SK-N-SH (cell line): ENCODE data around the gene TIGD2.

ENCODE experiments used
- EP300 ChIP-seq, 2 experiments: IDR thresholded peaks; 2 replicates each; pipeline versions ENCODE4 v1.4.0 to v1.6.1; 2012; ENCODE audit warnings: borderline replicate concordance in 1 of 2, low read depth in 1 of 2, low read length in 1 of 2
- EZH2phosphoT487 ChIP-seq: fragments of 200-600 bp; sonication (generic); IDR thresholded peaks from 2 replicates; pipeline ENCODE4 v1.6.1; 2017; ENCODE audit warnings: low read depth, mixed run types, mild to moderate bottlenecking, antibody characterized with exemption, moderate library complexity, borderline replicate concordance
- FOSL2 ChIP-seq: IDR thresholded peaks from 2 replicates; pipeline ENCODE4 v1.4.0; 2012; ENCODE audit warnings: low read depth, mild to moderate bottlenecking, moderate library complexity, borderline replicate concordance
- MXI1 ChIP-seq: IDR thresholded peaks from 2 replicates; pipeline ENCODE4 v1.6.1; 2012; ENCODE audit warnings: mild to moderate bottlenecking, low read depth, low read length, improper control_type of control experiment
- POLR2AphosphoS5 ChIP-seq: IDR thresholded peaks from 2 replicates; pipeline ENCODE4 v1.6.1; 2012; ENCODE audit warnings: low read depth, low read length
- RCOR1 ChIP-seq: fragments of 150-350 bp; IDR thresholded peaks from 2 replicates; pipeline ENCODE4 v1.6.1; 2017; ENCODE audit warnings: antibody characterized with exemption, low read length
- TCF12 ChIP-seq: IDR thresholded peaks from 2 replicates; pipeline ENCODE4 v1.4.0; 2012
- TF ChIP-seq, protein P1 (sequence below): IDR thresholded peaks from 2 replicates; pipeline ENCODE4 v1.4.0; 2012; ENCODE audit warnings: low read depth
- TF ChIP-seq, protein P2 (sequence below): IDR thresholded peaks from 2 replicates; pipeline ENCODE4 v1.6.1; 2012; ENCODE audit warnings: mild to moderate bottlenecking, low read depth, low read length, moderate library complexity
- TF ChIP-seq, protein P3 (sequence below): fragments of 200-600 bp; sonication (generic); IDR thresholded peaks from 2 replicates; pipeline ENCODE4 v1.6.1; 2017; ENCODE audit warnings: antibody characterized with exemption, mild to moderate bottlenecking, moderate library complexity

DNA sequence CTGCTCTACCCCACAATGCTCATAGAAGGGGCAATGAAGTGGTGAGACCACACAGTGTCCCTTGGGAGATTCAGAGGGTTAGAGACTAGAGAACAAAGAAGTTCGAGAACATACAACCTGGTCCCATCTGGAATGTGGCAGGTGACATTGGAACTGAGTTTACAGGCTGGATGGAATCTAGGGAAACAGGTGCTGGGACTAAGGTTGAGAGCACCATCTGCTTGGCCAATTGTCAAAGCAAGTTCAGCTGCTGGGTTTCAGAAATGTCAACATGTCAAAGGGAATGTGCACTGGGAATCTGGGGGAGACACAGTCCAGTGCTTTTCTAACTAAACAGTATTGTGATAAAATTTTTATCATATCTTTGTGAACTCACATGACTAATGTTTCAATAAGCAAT is 38.4 kb upstream of the TIGD2 start:
- TF ChIP-seq POLR2AphosphoS5 (no peak), EZH2phosphoT487 (no peak), TCF12 (no peak), MXI1 (no peak), EP300 (IDR thresholded peaks at IDR 0.05; ENCODE audit: borderline replicate concordance in 1 of 2, low read depth in 1 of 2, low read length in 1 of 2) (no peak), FOSL2 (no peak), RCOR1 (no peak)
- TF ChIP-seq, protein P1, sequence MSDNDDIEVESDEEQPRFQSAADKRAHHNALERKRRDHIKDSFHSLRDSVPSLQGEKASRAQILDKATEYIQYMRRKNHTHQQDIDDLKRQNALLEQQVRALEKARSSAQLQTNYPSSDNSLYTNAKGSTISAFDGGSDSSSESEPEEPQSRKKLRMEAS: no peak
- TF ChIP-seq, protein P2, sequence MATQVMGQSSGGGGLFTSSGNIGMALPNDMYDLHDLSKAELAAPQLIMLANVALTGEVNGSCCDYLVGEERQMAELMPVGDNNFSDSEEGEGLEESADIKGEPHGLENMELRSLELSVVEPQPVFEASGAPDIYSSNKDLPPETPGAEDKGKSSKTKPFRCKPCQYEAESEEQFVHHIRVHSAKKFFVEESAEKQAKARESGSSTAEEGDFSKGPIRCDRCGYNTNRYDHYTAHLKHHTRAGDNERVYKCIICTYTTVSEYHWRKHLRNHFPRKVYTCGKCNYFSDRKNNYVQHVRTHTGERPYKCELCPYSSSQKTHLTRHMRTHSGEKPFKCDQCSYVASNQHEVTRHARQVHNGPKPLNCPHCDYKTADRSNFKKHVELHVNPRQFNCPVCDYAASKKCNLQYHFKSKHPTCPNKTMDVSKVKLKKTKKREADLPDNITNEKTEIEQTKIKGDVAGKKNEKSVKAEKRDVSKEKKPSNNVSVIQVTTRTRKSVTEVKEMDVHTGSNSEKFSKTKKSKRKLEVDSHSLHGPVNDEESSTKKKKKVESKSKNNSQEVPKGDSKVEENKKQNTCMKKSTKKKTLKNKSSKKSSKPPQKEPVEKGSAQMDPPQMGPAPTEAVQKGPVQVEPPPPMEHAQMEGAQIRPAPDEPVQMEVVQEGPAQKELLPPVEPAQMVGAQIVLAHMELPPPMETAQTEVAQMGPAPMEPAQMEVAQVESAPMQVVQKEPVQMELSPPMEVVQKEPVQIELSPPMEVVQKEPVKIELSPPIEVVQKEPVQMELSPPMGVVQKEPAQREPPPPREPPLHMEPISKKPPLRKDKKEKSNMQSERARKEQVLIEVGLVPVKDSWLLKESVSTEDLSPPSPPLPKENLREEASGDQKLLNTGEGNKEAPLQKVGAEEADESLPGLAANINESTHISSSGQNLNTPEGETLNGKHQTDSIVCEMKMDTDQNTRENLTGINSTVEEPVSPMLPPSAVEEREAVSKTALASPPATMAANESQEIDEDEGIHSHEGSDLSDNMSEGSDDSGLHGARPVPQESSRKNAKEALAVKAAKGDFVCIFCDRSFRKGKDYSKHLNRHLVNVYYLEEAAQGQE: no peak
- TF ChIP-seq, protein P3, sequence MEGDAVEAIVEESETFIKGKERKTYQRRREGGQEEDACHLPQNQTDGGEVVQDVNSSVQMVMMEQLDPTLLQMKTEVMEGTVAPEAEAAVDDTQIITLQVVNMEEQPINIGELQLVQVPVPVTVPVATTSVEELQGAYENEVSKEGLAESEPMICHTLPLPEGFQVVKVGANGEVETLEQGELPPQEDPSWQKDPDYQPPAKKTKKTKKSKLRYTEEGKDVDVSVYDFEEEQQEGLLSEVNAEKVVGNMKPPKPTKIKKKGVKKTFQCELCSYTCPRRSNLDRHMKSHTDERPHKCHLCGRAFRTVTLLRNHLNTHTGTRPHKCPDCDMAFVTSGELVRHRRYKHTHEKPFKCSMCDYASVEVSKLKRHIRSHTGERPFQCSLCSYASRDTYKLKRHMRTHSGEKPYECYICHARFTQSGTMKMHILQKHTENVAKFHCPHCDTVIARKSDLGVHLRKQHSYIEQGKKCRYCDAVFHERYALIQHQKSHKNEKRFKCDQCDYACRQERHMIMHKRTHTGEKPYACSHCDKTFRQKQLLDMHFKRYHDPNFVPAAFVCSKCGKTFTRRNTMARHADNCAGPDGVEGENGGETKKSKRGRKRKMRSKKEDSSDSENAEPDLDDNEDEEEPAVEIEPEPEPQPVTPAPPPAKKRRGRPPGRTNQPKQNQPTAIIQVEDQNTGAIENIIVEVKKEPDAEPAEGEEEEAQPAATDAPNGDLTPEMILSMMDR: no peak
